ENCODE data around the gene LSAMP. TPM values are rescaled to one million over a fixed set of nuclear protein-coding genes. Genes with fewer than 3 reads are reported as not detected.

The LSAMP gene
- total RNA-seq, 1 experiment from 2014 or later = 0.15 TPM

DNA sequence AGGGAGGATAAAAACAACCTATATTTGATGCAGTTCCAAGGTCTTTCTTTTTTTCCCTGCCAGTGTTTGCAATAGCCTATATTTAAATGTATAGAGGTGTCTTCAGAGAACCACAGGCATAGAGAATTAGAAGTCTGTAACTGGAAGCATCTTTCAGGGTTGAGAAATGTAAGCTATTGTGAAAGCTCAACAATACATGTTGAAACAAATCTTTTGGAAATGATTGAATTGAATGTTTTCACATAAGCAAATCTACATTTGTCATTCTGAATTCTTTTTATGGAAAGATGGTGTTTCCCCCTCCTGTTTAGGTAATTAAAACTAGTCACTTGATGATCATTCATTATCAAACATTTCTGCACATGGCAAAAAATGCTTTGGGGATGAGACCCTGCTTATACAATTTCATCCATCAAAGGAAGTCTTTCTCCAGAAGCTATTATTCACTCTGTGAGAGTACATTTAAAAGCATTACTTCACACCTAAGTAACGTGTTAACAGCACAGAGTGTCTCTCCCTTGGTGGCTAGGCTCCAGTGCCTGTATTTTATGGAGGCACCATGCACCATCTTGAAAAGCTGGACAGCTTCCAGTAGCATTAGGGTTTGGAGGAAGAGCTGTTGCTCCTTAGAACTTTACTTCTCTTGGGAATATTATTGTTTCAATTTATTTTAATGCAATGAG is 406.2 kb downstream of the LSAMP start:
- H3K27ac ChIP-seq (ENCODE audit: low read length) = no peak overlapping the region
- H3K4me3 ChIP-seq (ENCODE audit: low read length) = no peak overlapping the region
- H3K4me2 ChIP-seq (ENCODE audit: low read length) = no peak overlapping the region
- no peaks in the 10 kb centered on the region for H3K9me3 ChIP-seq (ENCODE audit: low read length)
- CTCF ChIA-PET = no interaction called here
- H3K36me3 ChIP-seq (ENCODE audit: low read depth, low read length) = no peaks in the 10 kb centered on the region
- no peak for DNase-seq
- H4K20me1 ChIP-seq (ENCODE audit: low read length) = no peaks in the 10 kb centered on the region
- H3K9ac ChIP-seq (ENCODE audit: low read length) = no peak overlapping the region
- no peaks in the 10 kb centered on the region for H3F3A ChIP-seq (ENCODE audit: low read length, unreplicated experiment)
- intact Hi-C loops (cut with micrococcal nuclease) = no loop called here
- H3K9me2 ChIP-seq (replicated peaks; ENCODE audit: low read length) = no peaks in the 10 kb centered on the region
- POLR2A ChIA-PET (ENCODE audit: unreplicated experiment) = no interaction called here
- no peaks in the 10 kb centered on the region for H3K4me1 ChIP-seq (ENCODE audit: insufficient read depth, low read length)
- no TSS peak for BruUV-seq (replicated peaks)
- no peak for ATAC-seq
- no peaks in the 10 kb centered on the region for H3K79me2 ChIP-seq (ENCODE audit: low read length)
- H3K27me3 ChIP-seq (ENCODE audit: low read length) = no peaks in the 10 kb centered on the region
- TF ChIP-seq EZH2 (IDR thresholded peaks at IDR 0.05; ENCODE audit: low read length, unreplicated experiment) = no peak
- TF ChIP-seq, protein P1, sequence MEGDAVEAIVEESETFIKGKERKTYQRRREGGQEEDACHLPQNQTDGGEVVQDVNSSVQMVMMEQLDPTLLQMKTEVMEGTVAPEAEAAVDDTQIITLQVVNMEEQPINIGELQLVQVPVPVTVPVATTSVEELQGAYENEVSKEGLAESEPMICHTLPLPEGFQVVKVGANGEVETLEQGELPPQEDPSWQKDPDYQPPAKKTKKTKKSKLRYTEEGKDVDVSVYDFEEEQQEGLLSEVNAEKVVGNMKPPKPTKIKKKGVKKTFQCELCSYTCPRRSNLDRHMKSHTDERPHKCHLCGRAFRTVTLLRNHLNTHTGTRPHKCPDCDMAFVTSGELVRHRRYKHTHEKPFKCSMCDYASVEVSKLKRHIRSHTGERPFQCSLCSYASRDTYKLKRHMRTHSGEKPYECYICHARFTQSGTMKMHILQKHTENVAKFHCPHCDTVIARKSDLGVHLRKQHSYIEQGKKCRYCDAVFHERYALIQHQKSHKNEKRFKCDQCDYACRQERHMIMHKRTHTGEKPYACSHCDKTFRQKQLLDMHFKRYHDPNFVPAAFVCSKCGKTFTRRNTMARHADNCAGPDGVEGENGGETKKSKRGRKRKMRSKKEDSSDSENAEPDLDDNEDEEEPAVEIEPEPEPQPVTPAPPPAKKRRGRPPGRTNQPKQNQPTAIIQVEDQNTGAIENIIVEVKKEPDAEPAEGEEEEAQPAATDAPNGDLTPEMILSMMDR (conservative IDR thresholded peaks at IDR 0.05; ENCODE audit: low read depth, low read length) = no peak
- no peak for TF ChIP-seq EZH2phosphoT487 (IDR thresholded peaks at IDR 0.05; ENCODE audit: borderline replicate concordance, low read length)
- H2AFZ ChIP-seq (ENCODE audit: low read length) = no peak overlapping the region

DNA sequence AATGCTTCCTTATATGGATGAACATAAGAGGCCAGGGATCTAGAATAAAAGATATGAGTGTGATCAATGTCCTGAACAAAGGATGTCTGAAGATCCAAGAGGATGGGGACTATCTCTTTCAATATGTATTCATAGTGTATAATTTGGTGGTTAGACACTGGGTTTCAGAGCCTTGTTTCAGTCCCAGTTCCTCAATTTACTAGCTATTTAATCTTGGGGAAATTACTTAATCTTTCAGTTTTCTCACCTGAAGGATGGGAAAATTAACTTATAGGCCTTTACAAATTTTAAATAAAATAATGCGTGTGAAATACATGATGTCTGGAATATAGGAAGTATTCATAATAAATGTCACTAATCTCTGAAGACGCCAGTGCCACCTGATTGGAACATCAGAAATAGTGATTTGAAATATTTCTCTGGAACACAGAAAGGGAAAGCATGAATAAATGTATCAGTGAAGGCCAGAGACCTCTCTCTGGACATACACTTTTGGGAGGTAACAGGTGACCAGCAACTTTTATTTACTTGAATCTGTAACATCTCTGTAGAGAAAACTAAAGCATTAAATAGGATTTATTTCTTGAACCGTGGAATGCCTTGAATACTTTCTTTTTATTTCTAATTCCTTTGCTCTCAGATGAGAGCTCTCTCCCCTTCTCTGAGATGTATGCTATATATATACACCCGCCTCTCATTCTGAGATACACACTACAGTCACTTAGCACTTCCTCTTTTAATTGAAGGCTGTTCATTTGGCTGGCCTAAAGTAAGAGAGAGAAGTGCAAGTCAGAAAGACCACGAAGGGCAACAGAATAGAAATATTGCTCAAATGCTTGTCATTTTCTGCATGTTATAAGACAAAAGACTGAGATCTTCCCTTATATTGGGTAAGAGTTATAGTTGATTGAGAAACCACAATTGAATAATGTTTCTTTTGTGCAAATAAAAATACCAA is 407.1 kb downstream of the LSAMP start:
- Histone ChIP-seq H3K4me2 (ENCODE audit: low read length) (no peak overlapping the region), H3K27ac (ENCODE audit: low read length) (no peak overlapping the region), H3F3A (ENCODE audit: low read length, unreplicated experiment) (no peaks in the 10 kb centered on the region), H3K36me3 (ENCODE audit: low read depth, low read length) (no peaks in the 10 kb centered on the region), H2AFZ (ENCODE audit: low read length) (no peak overlapping the region), H3K9me3 (ENCODE audit: low read length) (no peaks in the 10 kb centered on the region), H4K20me1 (ENCODE audit: low read length) (no peaks in the 10 kb centered on the region), H3K79me2 (ENCODE audit: low read length) (no peaks in the 10 kb centered on the region), H3K9ac (ENCODE audit: low read length) (no peak overlapping the region), H3K4me3 (ENCODE audit: low read length) (no peak overlapping the region), H3K9me2 (replicated peaks; ENCODE audit: low read length) (no peaks in the 10 kb centered on the region), H3K27me3 (ENCODE audit: low read length) (no peaks in the 10 kb centered on the region), H3K4me1 (ENCODE audit: insufficient read depth, low read length) (no peaks in the 10 kb centered on the region)
- intact Hi-C loops (cut with micrococcal nuclease) = no loop called here
- ATAC-seq (no peak), DNase-seq (no peak)
- ChIA-PET POLR2A (ENCODE audit: unreplicated experiment) (no interaction called here), CTCF (interaction anchor here (0.6 kb wide), 1 partner anchor 732 kb away, joined by 4 read pairs; no protein-coding TSS in a partner anchor)
- TF ChIP-seq EZH2 (IDR thresholded peaks at IDR 0.05; ENCODE audit: low read length, unreplicated experiment) (no peak), EZH2phosphoT487 (IDR thresholded peaks at IDR 0.05; ENCODE audit: borderline replicate concordance, low read length) (no peak)
- TF ChIP-seq, protein P1 (conservative IDR thresholded peaks at IDR 0.05; ENCODE audit: low read depth, low read length) = no peak
- no TSS peak for BruUV-seq (replicated peaks)

Data from PC-3 (cell line).